ENCODE results near the gene B4GAT1.
A peak's percentile ranks its signal among the peaks of the same experiment; 100 is the strongest.
"Not testable (repeated sequence)": the region's sequence is repeated elsewhere in the genome, so short reads cannot be mapped to it uniquely, and the experiment has no call there.

B4GAT1 gene

DNA sequence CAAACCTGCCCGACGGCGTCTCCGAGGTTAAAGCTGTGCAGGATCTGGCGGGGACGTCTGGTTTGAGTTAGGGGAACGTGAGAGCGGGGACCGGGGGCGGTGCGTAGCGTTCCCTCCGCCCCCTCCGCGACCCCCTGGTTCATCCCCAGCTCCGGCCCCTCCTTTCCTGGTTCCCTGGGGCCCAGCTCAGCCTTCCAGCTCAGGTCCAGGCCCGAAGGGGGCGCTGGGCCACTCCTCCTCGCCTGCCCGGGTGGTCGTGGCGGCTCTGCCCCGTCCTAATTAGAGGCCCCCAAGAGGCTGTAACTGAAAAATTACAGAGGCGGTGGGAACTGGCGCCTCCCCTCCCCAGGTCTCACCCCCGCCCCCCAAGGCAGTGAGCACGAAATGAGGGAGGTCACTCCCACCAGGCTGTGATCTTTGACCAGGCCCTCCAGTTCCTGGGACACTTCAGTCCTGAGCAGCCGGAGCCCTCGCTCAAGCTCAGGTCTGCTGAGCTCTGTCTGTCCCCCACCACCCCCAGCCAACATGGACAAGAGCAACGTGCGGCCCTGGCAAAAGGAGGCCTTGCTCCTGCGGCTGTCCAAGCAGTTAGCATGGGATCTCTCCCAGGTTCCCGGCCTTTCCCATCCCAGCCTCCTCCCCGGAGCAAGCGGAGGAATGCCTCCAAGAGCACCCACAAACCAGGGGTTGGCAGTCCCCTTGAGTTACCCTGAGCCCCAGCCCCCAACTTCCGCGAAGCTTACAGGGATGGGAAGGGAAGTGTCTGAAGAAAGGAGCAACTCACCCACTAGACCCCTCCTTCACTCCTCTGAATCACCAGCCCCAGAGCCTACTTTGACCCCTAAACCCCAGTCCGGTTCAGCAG lies 33.9 kb downstream of the B4GAT1 start:
- DNase-seq (ENCODE audit: low read depth, low spot score) = no peak
- peak overlapping the region; percentile 45 for H3K4me3 ChIP-seq (ENCODE audit: low read length)

DNA sequence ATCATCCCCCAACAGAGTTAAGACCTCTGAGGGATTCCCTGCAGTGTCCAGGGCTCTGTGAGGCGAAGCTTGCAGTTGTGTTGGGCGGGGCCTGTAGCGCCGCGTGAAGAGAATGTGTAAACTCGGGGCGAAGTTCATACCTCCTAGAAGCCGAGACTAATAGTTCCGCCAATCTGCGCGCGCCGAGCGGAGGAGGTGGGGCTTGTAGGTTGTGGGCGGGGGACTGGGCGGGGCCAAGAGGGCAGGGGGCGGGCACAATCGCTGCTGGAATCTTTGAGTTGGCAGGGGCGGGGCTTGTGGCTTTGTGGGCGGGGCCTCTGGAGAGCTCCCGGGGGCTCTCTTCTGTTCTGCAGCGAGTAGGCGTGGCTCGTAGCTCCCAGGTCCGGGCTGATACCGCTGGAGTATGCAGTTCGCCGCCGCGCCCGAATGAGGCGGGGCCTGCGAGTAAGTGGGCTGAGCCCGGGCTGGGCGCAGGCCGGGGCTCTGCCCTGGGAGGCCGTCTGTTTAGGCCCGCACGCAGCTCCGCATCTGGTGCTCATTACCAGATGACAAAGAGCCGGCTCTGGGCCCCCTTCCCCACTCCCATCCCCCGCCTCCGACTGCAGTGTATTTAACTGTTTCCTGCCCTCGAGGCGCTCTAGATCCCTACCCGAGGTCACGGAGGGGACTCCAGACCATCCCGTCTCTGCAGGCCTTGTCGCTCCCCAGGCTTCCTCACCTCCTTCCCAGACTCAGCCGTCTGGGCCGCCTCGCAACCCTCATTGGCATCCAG lies 34.7 kb downstream of the B4GAT1 start:
- peak; percentile 95 for DNase-seq (ENCODE audit: low read depth, low spot score)
- peak overlapping the region; percentile 68 for H3K4me3 ChIP-seq (ENCODE audit: low read length)

- peak overlapping the region; percentile 68 for H3K4me3 ChIP-seq (ENCODE audit: low read length)
These were observed 35.4 kb downstream of the B4GAT1 start for GRCh38 chr11:66311965-66312548.

DNA sequence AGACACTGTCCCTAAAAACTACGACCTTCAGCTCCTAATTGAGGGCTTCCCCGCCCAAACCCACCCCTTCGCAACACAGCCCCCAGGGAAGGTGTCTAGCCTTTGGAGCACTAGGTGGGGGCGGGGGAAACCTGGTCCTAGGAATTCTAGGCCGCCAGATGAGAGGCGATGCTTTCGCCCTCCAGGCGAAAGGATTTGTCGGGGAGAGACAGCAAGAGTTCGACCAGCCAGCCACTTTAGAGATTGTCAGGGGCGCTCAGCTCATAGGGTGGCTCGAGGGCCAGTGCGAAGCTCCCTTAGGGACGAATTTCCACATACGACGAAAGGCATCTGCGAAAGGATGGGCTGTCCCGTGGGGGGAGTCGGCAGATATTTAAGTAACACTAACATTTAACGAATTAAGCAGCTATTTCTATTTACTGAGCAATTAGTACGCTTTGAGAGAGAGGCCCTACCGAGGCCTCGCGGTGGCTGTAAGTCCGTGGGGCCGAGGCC lies 35.9 kb downstream of the B4GAT1 start:
- DNase-seq (ENCODE audit: low read depth, low spot score) = no peak
- H3K4me3 ChIP-seq (ENCODE audit: low read length) = peak overlapping the region; percentile 68

More at GRCh38 chr11:66311965-66312548, 35.4 kb downstream of the B4GAT1 start:
- peak; percentile 94 for DNase-seq (ENCODE audit: low read depth, low spot score)

DNA sequence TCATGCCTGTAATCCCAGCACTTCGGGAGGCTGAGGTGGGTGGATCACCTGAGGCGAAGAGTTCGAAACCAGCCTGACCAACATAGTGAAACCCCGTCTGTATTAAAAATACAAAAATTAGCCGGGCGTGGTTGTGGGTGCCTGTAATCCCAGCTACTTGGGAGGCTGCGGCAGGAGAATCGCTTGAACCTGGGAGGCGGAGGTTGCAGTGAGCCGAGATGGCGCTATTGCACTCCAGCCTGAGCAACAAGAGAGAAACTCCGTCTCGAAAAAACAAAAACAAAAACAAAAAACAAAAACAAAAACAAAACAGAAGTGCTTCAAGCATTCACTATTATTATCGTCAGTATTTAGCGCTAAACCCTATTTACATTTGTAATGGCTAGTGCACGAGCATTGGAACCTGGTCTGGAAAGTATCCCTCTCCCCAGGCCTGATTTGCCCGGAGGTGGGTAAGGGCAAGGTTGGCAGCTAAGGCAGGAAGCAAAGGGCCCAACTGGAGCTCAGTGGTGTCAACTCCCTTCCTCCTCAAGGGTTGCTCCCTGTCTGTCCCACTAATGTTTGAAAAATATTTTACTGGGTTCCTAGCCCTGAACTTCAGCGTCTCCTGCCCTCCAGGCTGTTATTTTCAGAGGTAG lies 36.5 kb downstream of the B4GAT1 start:
- H3K4me3 ChIP-seq (ENCODE audit: low read length); DNase-seq (ENCODE audit: low read depth, low spot score): not testable (repeated sequence)

- no peak overlapping the region for H3K4me3 ChIP-seq (ENCODE audit: low read length)
- DNase-seq (ENCODE audit: low read depth, low spot score) = no peak
These were observed 37.1 kb downstream of the B4GAT1 start for GRCh38 chr11:66310324-66310723.

DNA sequence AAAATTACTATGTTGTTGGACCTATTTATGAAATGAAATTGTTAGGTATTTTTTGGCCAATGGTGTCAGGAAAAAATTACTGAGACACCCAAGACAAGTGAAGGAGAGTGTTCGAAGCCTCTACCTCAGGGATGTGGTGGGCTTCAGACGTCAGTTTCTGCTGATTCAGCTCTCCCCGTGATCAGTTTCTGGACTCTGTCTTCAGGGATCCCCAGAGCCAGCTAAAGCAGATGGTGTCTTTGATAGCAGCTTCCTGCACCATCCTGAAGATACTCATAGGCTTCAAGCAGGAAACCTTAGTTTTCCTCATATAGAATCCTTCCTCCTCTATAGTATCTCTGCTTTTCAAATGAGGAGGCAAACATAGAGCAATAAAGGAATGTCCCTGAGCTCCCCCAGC lies 38.0 kb downstream of the B4GAT1 start:
- H3K4me3 ChIP-seq (ENCODE audit: low read length) = no peak overlapping the region
- no peak for DNase-seq (ENCODE audit: low read depth, low spot score)

DNA sequence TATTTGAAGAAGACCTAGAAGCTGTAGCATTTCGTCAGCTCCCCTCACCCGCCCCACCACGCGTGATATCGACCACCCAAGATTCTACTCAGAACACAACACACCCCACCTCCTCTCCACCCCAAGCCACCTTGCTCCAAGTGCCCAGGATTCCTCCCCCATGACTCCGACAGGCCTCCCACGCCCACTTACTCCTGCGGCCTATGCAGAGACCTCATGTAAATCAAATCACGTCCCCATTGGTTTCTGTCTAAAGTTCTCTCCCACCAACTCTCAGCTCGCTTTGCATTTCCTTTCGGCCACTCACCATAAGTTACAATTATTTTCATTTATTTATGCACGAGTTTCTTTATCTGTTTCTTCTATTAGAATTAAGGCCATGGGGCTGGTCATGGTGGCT lies 44.8 kb downstream of the B4GAT1 start:
- no peak for DNase-seq (ENCODE audit: low read depth, low spot score)

DNA sequence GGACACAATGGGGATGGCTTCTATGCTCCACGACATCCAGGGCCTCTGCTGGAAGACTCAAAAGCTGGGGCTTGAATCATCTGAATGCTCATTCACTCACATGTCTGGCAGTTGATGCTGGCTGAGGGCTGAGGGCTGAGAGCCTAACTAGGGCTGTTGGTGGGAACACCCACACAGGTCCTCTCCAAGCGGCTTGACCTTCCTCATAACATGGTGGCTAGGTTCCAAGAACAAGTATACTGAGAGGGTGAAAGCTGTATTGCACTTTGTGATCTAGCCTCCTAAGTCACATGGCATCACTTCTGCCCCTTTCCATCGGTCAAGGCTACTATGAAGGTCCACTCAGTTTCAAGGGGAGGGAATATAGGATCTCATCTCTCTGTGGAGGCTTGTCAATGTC lies 48.2 kb downstream of the B4GAT1 start:
- no peak for DNase-seq (ENCODE audit: low read depth, low spot score)
- H3K4me3 ChIP-seq (ENCODE audit: low read length) = no peak overlapping the region

More for the DNA sequence above, 44.8 kb downstream of the B4GAT1 start:
- no peak overlapping the region for H3K4me3 ChIP-seq (ENCODE audit: low read length)

GRCh38 chr11:66297610-66298009 lies 49.8 kb downstream of the B4GAT1 start:
- no peak for DNase-seq (ENCODE audit: low read depth, low spot score)
- H3K4me3 ChIP-seq (ENCODE audit: low read length) = no peak overlapping the region
